CD4-positive, alpha-beta T cell (primary cell): ENCODE data around the gene RAPSN. TPM values are rescaled to one million over a fixed set of nuclear protein-coding genes. Genes with fewer than 3 reads are reported as not detected.

Experiments
- ATAC-seq: fragments of 200-7000 bp; cut with Tn5 transposase; one replicate; pipeline ENCODE4 v1.10.0; 2022; ENCODE audit warnings: mild to moderate bottlenecking; ENCODE audit not compliant: poor library complexity
- CTCF ChIA-PET: fragments of 350-600 bp; sonication (Branson Sonifier 250); formaldehyde crosslinking; loops from one replicate; lab custom pipeline; 2021; ENCODE audit warnings: antibody characterized with exemption, inconsistent platforms; lab: Charles Lee
- POLR2A ChIA-PET: fragments of 350-600 bp; sonication (Branson Sonifier 250); formaldehyde crosslinking; loops from one replicate; lab custom pipeline; 2021; ENCODE audit warnings: antibody characterized with exemption, inconsistent platforms; lab: Charles Lee
- DNase-seq, 14 experiments: peaks; one replicate each; pipeline ENCODE4 v3.0.0-alpha.2; 2013 to 2020; ENCODE audit warnings: mixed read lengths in 2 of 14
- H3K27ac ChIP-seq, 2 donors: one replicate each; pipeline versions ENCODE4 v1.5.1 to v1.7.0; 2013; ENCODE audit warnings: low read length in 2 of 2, low read depth in 1 of 2, mild to moderate bottlenecking in 1 of 2
- H3K27me3 ChIP-seq, 2 experiments: 1 replicate in 1 of 2; 2 replicates in 1 of 2; pipeline versions ENCODE4 v1.6.1 to v1.7.0; 2013; ENCODE audit warnings: low read length in 2 of 2, control low read depth in 1 of 2, mild to moderate bottlenecking in 1 of 2, moderate library complexity in 1 of 2; ENCODE audit not compliant: insufficient read depth in 2 of 2, control insufficient read depth in 1 of 2
- H3K36me3 ChIP-seq: one replicate; pipeline ENCODE4 v1.6.1; 2013; ENCODE audit warnings: low read length, control low read depth; ENCODE audit not compliant: insufficient read depth
- H3K4me1 ChIP-seq: one replicate; pipeline ENCODE4 v1.6.1; 2013; ENCODE audit warnings: low read length, control low read depth; ENCODE audit not compliant: insufficient read depth
- H3K4me3 ChIP-seq: one replicate; pipeline ENCODE4 v1.5.1; 2013; ENCODE audit warnings: mild to moderate bottlenecking, low read length, moderate library complexity
- H3K9me3 ChIP-seq, 2 experiments: 1 replicate in 1 of 2; 2 replicates in 1 of 2; pipeline versions ENCODE4 v1.6.1 to v1.7.0; 2013; ENCODE audit warnings: low read length in 2 of 2, mild to moderate bottlenecking in 2 of 2, control low read depth in 1 of 2, moderate library complexity in 1 of 2; ENCODE audit not compliant: control insufficient read depth in 1 of 2, insufficient read depth in 1 of 2
- H3K27ac Mint-ChIP-seq: one replicate; pipeline ENCODE4 v1.8.0; 2020; ENCODE audit warnings: mixed read lengths
- H3K27me3 Mint-ChIP-seq: one replicate; pipeline ENCODE4 v1.8.0; 2021; ENCODE audit warnings: mixed read lengths
- H3K36me3 Mint-ChIP-seq: one replicate; pipeline ENCODE4 v1.8.0; 2021; ENCODE audit warnings: low read depth, mixed read lengths
- H3K4me1 Mint-ChIP-seq: one replicate; pipeline ENCODE4 v1.8.0; 2021; ENCODE audit warnings: low read depth, mixed read lengths
- H3K4me3 Mint-ChIP-seq: one replicate; pipeline ENCODE4 v1.8.0; 2020; ENCODE audit warnings: mild to moderate bottlenecking, mixed read lengths
- H3K9me3 Mint-ChIP-seq: one replicate; pipeline ENCODE4 v1.8.0; 2020; ENCODE audit warnings: mixed read lengths
- intact Hi-C, 2 experiments: fragments of 100-400 bp; cut with DNase I in 1 of 2; cut with micrococcal nuclease in 1 of 2; formaldehyde crosslinking; loops; one replicate each; pipeline versions ENCODE4 v1.15.1 to v1.9.0; 2023 to 2025; cut with DNase I, micrococcal nuclease
- total RNA-seq, 174 experiments: library from RNA in 2 of 174; stranded (reverse) in 2 of 174; gene quantifications; one replicate each; pipeline ENCODE4 v1.2.3 and lab custom pipeline; 2021 to 2026
- TF ChIP-seq, protein P1 (sequence below): fragments of 200-600 bp; IDR thresholded peaks from one replicate; pipeline ENCODE4 v1.8.0; 2022; ENCODE audit warnings: antibody characterized with exemption, mild to moderate bottlenecking

RAPSN gene
- total RNA-seq, 2 experiments from 2014 or later: 0.56 to 0.85 TPM

DNA sequence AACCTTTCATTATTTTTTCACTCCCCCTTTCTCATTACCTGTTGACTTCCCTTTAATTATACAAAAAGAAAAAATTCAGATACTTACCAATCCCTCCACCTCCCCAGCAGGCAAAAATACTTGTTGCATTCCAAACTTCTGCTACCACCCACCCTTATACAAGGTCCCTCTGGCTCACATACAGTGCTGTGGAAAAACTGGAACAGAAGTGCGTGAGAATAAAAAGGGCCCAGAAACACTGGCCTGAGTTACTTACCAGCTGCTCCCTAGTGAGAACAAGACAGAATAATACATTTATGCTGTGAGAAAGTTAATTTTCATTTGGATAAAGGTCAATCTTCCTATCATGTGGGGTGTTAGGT is 46.9 kb upstream of the RAPSN start:
- ChIA-PET CTCF (no interaction called here), POLR2A (no interaction called here)
- H3K4me3 ChIP-seq: no peak overlapping the region
- peaks cover 63% of the 10 kb centered on the region for H3K36me3 ChIP-seq
- DNase-seq (no peak), ATAC-seq (no peak)
- peaks cover 9% of the 10 kb centered on the region for H3K4me1 ChIP-seq
- H3K4me3 Mint-ChIP-seq: no peak overlapping the region
- H3K9me3 ChIP-seq: no peaks in the 10 kb centered on the region
- H3K36me3 Mint-ChIP-seq: peaks cover 55% of the 10 kb centered on the region
- H3K27ac Mint-ChIP-seq: no peak overlapping the region
- TF ChIP-seq, protein P1, sequence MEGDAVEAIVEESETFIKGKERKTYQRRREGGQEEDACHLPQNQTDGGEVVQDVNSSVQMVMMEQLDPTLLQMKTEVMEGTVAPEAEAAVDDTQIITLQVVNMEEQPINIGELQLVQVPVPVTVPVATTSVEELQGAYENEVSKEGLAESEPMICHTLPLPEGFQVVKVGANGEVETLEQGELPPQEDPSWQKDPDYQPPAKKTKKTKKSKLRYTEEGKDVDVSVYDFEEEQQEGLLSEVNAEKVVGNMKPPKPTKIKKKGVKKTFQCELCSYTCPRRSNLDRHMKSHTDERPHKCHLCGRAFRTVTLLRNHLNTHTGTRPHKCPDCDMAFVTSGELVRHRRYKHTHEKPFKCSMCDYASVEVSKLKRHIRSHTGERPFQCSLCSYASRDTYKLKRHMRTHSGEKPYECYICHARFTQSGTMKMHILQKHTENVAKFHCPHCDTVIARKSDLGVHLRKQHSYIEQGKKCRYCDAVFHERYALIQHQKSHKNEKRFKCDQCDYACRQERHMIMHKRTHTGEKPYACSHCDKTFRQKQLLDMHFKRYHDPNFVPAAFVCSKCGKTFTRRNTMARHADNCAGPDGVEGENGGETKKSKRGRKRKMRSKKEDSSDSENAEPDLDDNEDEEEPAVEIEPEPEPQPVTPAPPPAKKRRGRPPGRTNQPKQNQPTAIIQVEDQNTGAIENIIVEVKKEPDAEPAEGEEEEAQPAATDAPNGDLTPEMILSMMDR: no peak
- H3K9me3 Mint-ChIP-seq: no peaks in the 10 kb centered on the region
- no peaks in the 10 kb centered on the region for H3K27me3 ChIP-seq
- intact Hi-C loops: loop anchor here in 1 of 2 experiments (10.0 kb wide), 1 partner anchor 49 kb away; no protein-coding TSS in a partner anchor
- peaks cover 35% of the 10 kb centered on the region for H3K4me1 Mint-ChIP-seq
- no peak overlapping the region for H3K27ac ChIP-seq
- H3K27me3 Mint-ChIP-seq: no peaks in the 10 kb centered on the region

GRCh38 chr11:47495011-47495855 is 46.3 kb upstream of the RAPSN start:
- no peak overlapping the region for H3K27ac Mint-ChIP-seq
- H3K4me3 Mint-ChIP-seq: no peak overlapping the region
- no peaks in the 10 kb centered on the region for H3K9me3 Mint-ChIP-seq
- intact Hi-C loops: loop anchor here in 1 of 2 experiments (10.0 kb wide), 1 partner anchor 50 kb away; no protein-coding TSS in a partner anchor
- peaks cover 29% of the 10 kb centered on the region for H3K4me1 Mint-ChIP-seq
- Histone ChIP-seq H3K9me3 (no peaks in the 10 kb centered on the region), H3K4me1 (peaks cover 6% of the 10 kb centered on the region), H3K27me3 (no peaks in the 10 kb centered on the region), H3K27ac (no peak overlapping the region), H3K36me3 (peaks cover 57% of the 10 kb centered on the region), H3K4me3 (no peak overlapping the region)
- ATAC-seq: no peak
- TF ChIP-seq, protein P1: no peak
- POLR2A ChIA-PET: no interaction called here
- H3K36me3 Mint-ChIP-seq: peaks cover 49% of the 10 kb centered on the region
- no peaks in the 10 kb centered on the region for H3K27me3 Mint-ChIP-seq
- CTCF ChIA-PET: interaction anchor here (1.3 kb wide), 2 partner anchors 12 to 58 kb away, joined by 3 to 4 read pairs; no protein-coding TSS in a partner anchor
- DNase-seq: no peak

- H3K27me3 ChIP-seq: no peaks in the 10 kb centered on the region
- Mint-ChIP-seq H3K27ac (peak overlapping the region; percentile 55), H3K9me3 (no peaks in the 10 kb centered on the region), H3K27me3 (no peaks in the 10 kb centered on the region), H3K36me3 (peaks cover 81% of the 10 kb centered on the region), H3K4me1 (peaks cover 15% of the 10 kb centered on the region), H3K4me3 (no peak overlapping the region)
- TF ChIP-seq, protein P1: no peak
- ChIA-PET CTCF (no interaction called here), POLR2A (no interaction called here)
- DNase-seq (no peak), ATAC-seq (no peak)
- H3K4me1 ChIP-seq: peaks cover 2% of the 10 kb centered on the region
- no peak overlapping the region for H3K4me3 ChIP-seq
- intact Hi-C loops: no loop called here
- peaks cover 64% of the 10 kb centered on the region for H3K36me3 ChIP-seq
- H3K27ac ChIP-seq: no peak overlapping the region
- no peaks in the 10 kb centered on the region for H3K9me3 ChIP-seq
Observed at GRCh38 chr11:47489395-47489755, 40.4 kb upstream of the RAPSN start.
